Activated naive CD4-positive, alpha-beta T cell treated with anti-CD3 and anti-CD28 coated beads, Interleukin-2, amount 50 U/mL, for 24 hours (primary cell): Measurements from ENCODE around the gene ADRB1.

Experiments
- H3K27ac Mint-ChIP-seq: one replicate; pipeline ENCODE4 v1.8.0; 2021; ENCODE audit warnings: mild to moderate bottlenecking, mixed read lengths
- H3K27me3 Mint-ChIP-seq: one replicate; pipeline ENCODE4 v1.8.0; 2021; ENCODE audit warnings: mixed read lengths
- H3K36me3 Mint-ChIP-seq: one replicate; pipeline ENCODE4 v1.8.0; 2021; ENCODE audit warnings: mixed read lengths
- H3K4me1 Mint-ChIP-seq: one replicate; pipeline ENCODE4 v1.8.0; 2021; ENCODE audit warnings: mixed read lengths
- H3K4me3 Mint-ChIP-seq: one replicate; pipeline ENCODE4 v1.8.0; 2021; ENCODE audit warnings: mild to moderate bottlenecking, mixed read lengths
- H3K9me3 Mint-ChIP-seq: one replicate; pipeline ENCODE4 v1.8.0; 2021; ENCODE audit warnings: mixed read lengths

ADRB1 gene

DNA sequence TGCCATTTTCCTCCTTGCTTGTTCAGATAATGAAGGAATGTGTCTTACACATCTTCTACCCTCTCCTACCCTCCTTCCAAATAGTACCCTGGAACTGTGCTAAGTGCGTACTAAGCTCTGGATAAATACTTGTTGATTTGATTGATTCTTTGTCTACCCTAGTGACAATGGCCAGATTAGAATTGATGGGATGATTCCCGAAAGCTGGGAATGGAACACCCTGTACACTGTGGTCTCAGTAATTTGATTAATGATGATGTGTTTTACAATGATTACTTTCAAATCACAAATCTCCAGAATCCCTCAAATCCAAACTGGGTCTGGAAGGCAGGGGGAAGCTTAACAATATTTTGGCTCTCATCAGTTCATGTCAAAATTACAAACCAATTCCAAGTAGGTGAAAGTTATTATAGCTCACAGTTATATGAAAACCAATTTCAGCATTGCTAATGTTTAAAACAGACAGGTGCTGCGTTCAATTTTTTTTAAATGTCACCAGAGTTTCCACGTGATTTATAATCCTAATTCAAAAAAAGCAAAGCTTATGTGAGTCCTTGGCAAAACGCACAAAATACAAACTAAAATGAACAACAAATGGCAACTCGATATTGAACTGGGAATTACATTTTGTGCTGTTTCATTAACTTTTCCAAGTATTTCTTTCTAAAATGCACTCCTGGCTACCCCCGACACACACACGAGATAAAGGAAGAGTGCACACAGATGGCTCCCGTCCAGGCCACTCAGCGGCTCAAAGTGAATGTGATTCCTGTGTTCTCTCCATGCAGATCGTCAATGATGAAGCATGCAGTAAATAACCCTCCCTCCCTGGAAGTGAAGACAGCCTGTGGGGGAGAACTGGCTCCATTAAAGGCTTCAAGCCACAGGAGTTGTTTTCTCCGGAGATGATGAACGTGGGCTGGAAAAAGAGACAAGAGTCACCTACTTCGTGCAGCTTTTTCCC, 21.7 kb upstream of the ADRB1 start:
- H3K27ac Mint-ChIP-seq = no peak overlapping the region
- no peak overlapping the region for H3K4me3 Mint-ChIP-seq
- peaks cover 4% of the 10 kb centered on the region for H3K27me3 Mint-ChIP-seq
- no peaks in the 10 kb centered on the region for H3K36me3 Mint-ChIP-seq
- peaks cover 24% of the 10 kb centered on the region for H3K4me1 Mint-ChIP-seq
- H3K9me3 Mint-ChIP-seq = no peaks in the 10 kb centered on the region

DNA sequence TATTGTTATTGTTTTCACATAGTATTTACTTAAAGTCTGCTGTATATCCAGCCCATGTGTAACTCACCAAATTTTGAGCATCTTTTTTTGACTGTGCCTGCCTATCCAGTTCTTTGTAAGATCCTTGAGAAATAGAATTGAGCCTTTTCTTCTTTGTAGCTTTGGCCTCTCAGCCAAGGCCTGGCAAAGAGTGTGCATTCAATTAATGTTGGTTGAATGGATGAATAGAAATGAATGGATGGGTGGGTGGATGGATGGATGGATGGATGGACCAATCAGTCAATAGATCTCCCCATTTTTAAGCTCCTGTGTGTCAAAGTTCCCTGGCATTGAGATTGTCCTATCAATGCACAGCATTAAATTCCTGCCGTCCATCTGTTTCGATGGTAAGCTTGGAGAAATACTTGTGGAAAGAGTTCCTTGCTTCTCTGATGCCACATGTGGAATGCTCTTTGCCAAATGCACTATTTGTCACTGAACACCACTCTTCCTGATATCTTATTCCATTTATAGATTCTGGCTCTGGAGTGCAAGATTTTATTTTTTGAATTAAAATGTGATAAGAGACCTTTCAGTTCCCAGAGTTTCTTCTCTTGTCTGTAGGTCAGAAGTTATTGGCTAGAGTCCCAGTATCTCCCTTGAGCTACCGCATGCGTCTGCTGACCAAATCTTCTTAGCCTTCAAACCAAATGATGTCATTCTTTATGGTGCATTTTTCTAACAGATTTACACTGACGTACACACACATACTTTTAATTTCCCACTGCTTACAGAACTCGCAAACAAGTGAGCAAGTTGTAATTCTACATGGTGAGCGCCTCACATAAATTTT, 20.7 kb upstream of the ADRB1 start:
- Mint-ChIP-seq H3K4me3 (no peak overlapping the region), H3K27ac (no peak overlapping the region), H3K27me3 (peaks cover 4% of the 10 kb centered on the region)

DNA sequence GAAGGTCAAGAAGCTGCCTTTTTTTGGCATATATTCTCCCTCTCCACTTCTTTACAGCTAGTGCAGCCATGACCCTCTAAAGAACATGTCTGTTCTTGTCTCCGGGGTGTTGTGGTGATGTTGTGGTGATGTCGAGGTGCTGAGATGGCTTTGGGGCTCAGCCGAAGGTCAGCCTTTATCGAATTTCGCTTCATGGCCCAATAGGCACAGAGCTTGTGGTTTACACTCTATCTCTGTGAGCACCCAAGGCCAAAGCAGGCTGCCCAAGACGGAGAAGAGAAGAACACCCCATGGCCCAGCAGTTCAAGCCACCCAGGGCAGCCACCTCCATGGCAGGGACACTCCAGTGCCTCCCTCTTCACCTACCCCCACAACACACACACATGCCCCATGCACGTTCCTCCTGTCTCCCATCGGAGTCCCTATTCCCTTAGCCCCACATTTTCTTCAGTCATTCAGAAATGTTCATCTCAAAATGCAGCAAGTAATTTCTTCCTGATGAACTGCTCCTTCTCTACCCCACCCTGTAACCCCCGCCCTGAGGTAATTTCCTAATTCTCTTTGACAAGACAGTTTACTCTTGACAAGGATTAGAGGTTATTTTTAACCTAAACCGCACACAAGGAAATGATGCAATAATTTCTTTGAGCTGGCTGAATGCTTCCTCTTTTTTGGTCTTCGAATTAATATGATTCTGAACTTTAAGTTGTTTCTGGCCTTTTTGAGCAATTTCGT, 18.6 kb upstream of the ADRB1 start:
- Mint-ChIP-seq H3K9me3 (no peaks in the 10 kb centered on the region), H3K27me3 (peaks cover 6% of the 10 kb centered on the region), H3K4me1 (peaks cover 24% of the 10 kb centered on the region), H3K4me3 (peak overlapping the region; percentile 37), H3K36me3 (no peaks in the 10 kb centered on the region), H3K27ac (peak overlapping the region; percentile 82)

More for the DNA sequence above, 20.7 kb upstream of the ADRB1 start:
- no peaks in the 10 kb centered on the region for H3K9me3 Mint-ChIP-seq
- no peaks in the 10 kb centered on the region for H3K36me3 Mint-ChIP-seq
- peaks cover 24% of the 10 kb centered on the region for H3K4me1 Mint-ChIP-seq

DNA sequence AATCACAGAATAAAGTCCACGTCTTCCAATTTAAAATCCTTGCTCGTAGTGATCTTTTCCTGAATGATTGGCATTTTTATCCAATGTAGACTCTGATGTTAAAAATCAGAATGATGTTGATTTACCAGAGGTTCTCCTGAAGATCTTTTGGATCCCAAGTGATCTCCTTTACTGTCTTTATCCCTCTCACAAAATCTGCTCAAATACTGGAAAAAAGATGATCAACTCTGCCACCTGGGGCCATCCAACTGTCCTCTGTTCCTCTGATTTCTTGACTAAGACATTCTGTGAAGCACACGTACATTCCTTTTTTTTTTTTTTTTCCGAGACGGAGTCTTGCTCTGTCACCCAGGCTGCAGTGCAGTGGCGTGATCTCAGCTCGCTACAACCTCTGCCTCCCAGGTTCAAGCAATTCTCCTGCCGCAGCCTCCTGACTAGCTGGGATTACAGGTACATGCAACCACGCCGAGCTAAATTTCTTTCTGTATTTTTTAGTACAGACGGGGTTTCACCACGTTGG, 18.0 kb upstream of the ADRB1 start:
- Mint-ChIP-seq H3K27me3 (peaks cover 6% of the 10 kb centered on the region), H3K4me3 (peak overlapping the region; percentile 37), H3K27ac (peak overlapping the region; percentile 38), H3K9me3 (no peaks in the 10 kb centered on the region), H3K4me1 (peaks cover 24% of the 10 kb centered on the region), H3K36me3 (no peaks in the 10 kb centered on the region)

DNA sequence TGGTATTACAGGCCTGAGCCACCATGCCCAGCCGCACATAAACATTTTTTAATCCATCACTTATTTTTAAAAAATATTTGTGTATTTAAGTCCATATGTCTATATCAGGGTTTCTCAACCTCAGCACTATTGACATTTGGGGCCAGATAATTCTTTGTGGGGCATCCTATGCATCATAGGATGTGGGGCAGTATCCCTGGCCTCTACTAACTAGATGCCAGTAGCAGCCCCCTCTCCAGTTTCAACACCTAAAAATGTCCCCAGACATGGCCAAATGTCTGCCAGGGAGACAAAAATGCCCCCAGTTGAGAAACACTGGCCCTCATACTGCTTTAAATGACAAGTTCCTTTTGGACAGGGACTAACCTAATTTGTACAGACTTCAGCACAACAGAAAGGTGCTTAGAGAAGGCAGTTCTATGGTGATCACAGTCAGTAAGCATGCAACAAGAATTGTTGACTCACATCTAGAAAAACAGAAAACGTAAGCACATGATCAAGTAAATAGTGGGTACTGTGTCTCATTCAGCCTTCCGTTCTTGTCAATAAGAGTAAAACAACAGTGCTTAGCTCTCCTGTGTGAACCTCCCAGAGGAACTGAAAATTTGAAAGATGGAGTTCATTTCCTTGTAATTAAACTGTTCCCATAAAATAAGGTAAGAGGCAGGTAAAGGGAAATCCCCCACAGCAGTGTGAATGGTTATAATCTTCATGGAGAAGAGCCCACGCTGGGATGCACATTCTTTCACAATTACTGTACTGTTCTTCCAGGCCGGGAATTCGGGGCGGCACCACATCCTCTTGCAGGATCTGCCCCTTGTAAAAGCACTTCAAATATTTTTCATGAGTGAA, 17.3 kb upstream of the ADRB1 start:
- no peaks in the 10 kb centered on the region for H3K36me3 Mint-ChIP-seq
- no peak overlapping the region for H3K27ac Mint-ChIP-seq
- H3K4me1 Mint-ChIP-seq = peaks cover 24% of the 10 kb centered on the region
- H3K9me3 Mint-ChIP-seq = no peaks in the 10 kb centered on the region
- no peak overlapping the region for H3K4me3 Mint-ChIP-seq
- H3K27me3 Mint-ChIP-seq = peaks cover 6% of the 10 kb centered on the region

DNA sequence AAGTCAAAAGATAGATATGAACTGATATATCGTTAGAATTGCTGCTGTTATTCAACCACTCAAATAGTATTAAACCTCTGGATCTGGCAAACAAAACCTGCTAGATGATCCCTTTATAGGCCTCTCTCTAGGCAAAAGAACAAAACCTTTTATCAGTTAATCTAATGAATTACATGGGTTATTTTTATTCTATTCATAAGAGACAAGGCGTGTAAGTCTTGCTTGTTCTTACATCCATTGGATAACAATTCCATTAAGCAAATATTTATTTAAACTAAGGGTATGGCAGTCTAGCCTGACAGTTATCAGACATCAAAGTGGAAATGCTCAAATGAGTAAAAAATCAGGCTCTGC, 16.6 kb upstream of the ADRB1 start:
- H3K4me1 Mint-ChIP-seq = peaks cover 24% of the 10 kb centered on the region
- no peak overlapping the region for H3K4me3 Mint-ChIP-seq
- H3K9me3 Mint-ChIP-seq = no peaks in the 10 kb centered on the region
- no peaks in the 10 kb centered on the region for H3K36me3 Mint-ChIP-seq
- H3K27ac Mint-ChIP-seq = no peak overlapping the region
- H3K27me3 Mint-ChIP-seq = peaks cover 9% of the 10 kb centered on the region

DNA sequence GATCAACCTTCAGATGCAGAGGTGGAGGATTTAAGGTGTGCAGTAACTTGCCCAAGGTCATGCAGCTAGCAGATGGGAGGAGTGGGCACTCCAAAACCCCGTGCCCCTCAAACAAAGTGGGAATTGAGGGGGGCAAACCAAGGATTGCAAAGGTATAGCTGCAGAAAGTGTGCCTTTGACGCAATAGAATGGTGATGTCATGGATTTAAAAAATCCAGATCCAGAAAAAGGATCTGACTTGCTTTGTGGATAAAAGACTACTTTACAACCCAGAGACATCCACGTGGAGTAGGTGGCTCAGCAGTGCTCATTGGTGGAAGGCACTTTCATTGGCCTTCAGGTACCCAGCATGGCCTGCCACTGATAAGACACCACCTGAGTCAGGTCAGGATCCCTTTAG, 15.7 kb upstream of the ADRB1 start:
- H3K9me3 Mint-ChIP-seq = no peaks in the 10 kb centered on the region
- no peak overlapping the region for H3K27ac Mint-ChIP-seq
- H3K4me1 Mint-ChIP-seq = peaks cover 24% of the 10 kb centered on the region
- H3K4me3 Mint-ChIP-seq = no peak overlapping the region
- H3K27me3 Mint-ChIP-seq = peaks cover 5% of the 10 kb centered on the region
- no peaks in the 10 kb centered on the region for H3K36me3 Mint-ChIP-seq

DNA sequence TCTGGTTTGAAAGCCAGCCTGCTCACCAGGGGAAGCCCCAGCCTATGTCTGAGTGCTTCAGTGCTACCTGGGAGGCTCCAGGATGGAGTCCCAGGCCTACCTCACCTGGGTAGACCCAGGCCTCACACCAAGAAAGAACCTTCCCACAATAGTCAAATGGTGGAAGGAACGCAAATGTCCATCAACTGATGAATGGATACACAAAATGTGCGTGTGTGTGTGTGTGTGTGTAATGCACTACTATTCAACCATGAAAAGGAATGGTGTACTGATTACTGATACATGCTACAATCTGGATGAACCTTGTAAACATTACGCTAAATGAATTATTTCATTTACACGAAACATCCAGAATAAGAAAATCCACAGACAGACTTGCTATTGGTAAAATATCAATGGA, 15.2 kb upstream of the ADRB1 start:
- Mint-ChIP-seq H3K27ac (no peak overlapping the region), H3K36me3 (no peaks in the 10 kb centered on the region), H3K9me3 (no peaks in the 10 kb centered on the region), H3K4me1 (peaks cover 24% of the 10 kb centered on the region), H3K4me3 (no peak overlapping the region), H3K27me3 (peaks cover 5% of the 10 kb centered on the region)

DNA sequence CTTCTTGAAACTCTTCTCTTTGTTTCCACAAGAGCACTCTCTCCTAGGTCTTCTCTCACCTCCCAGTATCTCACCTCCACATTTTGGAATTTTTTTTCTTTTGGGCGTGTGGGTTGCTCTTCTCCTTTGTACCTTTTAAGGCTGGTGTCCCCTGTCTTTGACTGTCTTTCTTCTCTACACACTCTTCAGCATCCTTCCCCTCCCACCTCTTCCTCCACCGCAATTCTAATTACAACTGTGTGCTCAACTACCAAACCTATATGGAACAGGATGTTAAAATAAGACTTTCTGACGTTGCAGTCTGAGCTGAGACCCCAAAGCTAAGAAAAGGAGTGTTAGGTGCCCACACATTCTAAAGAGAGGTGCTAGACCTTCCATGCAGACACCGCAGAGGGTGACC, 14.0 kb upstream of the ADRB1 start:
- Mint-ChIP-seq H3K27ac (no peak overlapping the region), H3K27me3 (peaks cover 5% of the 10 kb centered on the region), H3K4me1 (peaks cover 14% of the 10 kb centered on the region), H3K36me3 (no peaks in the 10 kb centered on the region), H3K9me3 (no peaks in the 10 kb centered on the region), H3K4me3 (no peak overlapping the region)

DNA sequence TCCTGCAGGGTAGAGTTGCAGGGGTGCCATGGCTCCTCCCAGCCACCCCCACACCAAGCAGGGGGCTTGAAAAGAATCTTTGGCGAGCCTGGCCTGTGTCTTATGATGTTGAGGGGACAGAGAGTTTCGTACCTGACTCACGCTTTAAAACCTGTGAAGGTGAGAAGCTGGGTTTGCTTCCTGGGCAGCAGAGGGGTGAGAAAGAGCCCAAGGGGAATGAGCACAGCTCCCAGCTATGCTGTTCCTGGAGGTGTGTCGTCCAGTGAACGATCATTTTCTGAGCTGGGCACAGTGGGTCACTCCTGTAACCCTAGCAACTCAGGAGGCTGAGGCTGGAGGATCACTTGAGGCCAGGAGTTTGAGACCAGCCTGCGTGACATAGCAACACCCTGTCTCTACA, 13.5 kb upstream of the ADRB1 start:
- H3K4me1 Mint-ChIP-seq = peaks cover 9% of the 10 kb centered on the region
- H3K36me3 Mint-ChIP-seq = no peaks in the 10 kb centered on the region
- no peaks in the 10 kb centered on the region for H3K9me3 Mint-ChIP-seq
- peaks cover 5% of the 10 kb centered on the region for H3K27me3 Mint-ChIP-seq
- H3K4me3 Mint-ChIP-seq = no peak overlapping the region
- H3K27ac Mint-ChIP-seq = no peak overlapping the region

DNA sequence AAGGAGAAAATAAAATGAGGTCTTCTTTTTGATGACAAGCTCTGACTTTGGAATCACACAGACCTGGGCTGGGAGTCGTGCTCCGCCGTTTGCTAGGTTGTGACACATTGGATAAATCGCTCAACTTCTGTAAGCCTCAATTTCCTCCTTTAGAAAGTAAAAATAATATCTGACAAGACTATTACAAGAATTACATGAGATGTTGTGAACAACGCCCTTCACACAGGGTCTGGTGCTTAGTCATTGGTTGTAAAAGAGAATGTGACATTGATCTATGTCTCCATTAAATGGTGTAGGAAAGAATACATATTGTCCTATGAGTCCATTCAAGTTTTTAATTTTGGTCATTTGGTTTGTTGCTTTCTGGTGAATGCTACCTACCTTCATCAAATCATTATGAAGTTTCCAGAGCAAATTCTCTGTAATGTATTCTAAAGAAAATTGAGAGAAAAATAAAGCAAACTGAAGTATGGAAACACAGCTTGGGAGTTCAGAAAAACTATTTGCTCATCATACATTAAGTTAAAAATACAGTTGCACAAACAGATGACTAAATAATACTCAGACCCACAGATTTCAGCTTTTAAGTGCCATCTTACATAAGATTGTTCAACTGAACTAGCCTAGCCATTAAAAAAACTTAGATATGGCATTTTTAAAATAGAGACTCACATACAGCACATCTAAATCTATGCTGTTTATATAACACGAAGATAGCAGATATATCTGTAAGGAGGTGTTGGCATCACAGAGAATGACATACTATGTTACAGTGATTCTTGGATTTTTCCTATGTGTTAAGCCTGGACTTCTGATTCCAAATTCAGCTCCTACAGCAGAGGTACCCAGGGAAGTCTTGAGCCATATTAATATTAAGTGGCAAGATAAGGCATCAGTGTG, 12.3 kb upstream of the ADRB1 start:
- no peaks in the 10 kb centered on the region for H3K4me1 Mint-ChIP-seq
- H3K9me3 Mint-ChIP-seq = no peaks in the 10 kb centered on the region
- H3K27me3 Mint-ChIP-seq = peaks cover 8% of the 10 kb centered on the region
- no peaks in the 10 kb centered on the region for H3K36me3 Mint-ChIP-seq
- H3K27ac Mint-ChIP-seq = no peak overlapping the region
- H3K4me3 Mint-ChIP-seq = no peak overlapping the region

DNA sequence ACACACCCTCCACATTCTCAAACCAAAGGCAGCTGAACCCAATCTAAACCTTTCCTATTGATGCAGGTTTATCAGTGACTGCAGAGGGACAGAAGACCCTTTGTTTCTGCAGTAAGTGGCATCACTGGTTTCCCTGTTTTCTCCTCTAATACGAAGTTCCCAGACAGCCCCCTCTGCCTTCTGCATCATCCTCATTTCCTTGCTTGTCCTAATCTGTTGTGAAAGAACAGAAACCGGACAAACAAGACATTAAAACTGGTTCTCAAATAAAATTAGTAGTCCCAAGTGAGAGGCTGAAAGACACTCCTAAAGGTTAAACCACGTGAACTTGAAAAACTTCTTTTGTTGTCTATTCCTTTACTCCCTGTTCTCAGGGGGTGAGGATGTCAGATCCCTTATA, 10.1 kb upstream of the ADRB1 start:
- H3K4me1 Mint-ChIP-seq = no peaks in the 10 kb centered on the region
- H3K9me3 Mint-ChIP-seq = no peaks in the 10 kb centered on the region
- H3K36me3 Mint-ChIP-seq = no peaks in the 10 kb centered on the region
- H3K4me3 Mint-ChIP-seq = no peak overlapping the region
- no peak overlapping the region for H3K27ac Mint-ChIP-seq
- H3K27me3 Mint-ChIP-seq = peaks cover 16% of the 10 kb centered on the region

DNA sequence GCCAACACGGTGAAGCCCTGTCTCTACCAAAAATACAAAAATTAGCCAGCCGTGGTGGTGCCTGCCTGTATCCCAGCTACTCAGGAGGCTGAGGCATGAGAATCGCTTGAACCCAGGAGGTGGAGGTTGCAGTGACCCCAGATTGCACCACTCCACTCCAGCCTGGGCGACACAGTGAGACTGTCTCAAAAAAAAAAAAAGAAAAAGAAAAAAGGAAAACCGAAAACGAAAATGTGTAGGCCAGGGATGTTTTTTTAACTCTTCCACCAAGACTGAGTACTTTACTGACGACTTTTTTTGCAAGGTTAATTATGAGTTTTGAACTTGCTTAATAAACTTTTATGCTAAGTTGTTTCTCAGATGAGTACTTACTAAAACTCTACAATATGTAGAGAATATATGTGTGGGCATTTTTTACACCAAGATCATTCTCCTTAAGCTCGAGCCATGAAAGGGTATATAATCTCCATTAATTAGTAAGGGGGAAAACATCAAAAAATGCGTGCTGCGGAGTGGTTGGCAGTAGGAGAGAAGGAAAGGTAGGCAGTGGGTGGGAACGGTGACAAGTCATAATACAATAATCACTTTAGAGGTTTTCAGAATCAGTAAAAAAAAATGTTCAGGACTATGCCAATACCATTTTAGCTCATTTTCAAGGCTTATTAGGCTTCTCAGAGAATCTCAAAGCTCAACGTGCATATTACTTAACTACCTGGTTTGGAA, 8.6 kb upstream of the ADRB1 start:
- Mint-ChIP-seq H3K4me3 (no peak overlapping the region), H3K27me3 (peaks cover 15% of the 10 kb centered on the region), H3K36me3 (no peaks in the 10 kb centered on the region), H3K4me1 (no peaks in the 10 kb centered on the region), H3K9me3 (no peaks in the 10 kb centered on the region), H3K27ac (no peak overlapping the region)
